Measurements from ENCODE around the gene CDKL1.

DNA sequence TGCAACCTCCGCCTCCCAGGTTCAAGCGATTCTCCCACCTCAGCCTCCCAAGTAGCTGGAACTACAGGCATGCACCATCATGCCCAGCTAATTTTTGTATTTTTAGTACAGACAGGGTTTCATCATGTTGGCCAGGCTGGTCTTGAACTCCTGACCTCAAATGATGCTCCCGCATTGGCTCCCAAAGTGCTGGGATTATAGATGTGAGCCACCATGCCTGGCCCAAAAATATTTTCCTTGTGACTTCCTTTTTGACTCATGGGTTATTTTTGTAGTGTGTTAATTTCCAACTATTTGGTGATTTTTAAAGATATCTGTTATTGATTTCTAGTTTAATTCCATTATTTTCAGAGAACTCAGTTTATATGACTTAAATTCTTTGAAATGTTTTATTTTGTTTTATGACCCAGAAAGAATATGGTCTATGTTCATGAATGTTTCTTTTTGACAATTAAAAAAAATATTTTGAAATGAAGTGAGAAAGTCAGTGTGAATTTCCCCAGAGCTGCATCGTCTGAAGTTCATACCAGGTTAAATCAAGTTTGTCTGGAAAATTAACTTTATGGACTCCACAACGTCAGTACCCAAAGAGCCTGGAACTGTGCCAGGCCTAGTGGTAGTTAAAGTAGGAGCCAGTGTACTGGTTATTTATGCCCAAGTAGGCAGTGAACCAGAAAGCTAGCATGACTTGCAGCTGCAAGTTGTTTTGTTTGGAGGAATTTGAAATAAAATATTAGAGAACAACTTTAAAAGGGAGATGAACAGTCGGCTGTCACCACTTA is 2.8 kb upstream of the CDKL1 start:
- TF ChIP-seq CTCF (IDR thresholded peaks at IDR 0.05) (no peak; the same call in 1 of the 2 replicates), POLR2AphosphoS5 (IDR thresholded peaks at IDR 0.05; ENCODE audit: low read depth, low read length) (no peak), EZH2phosphoT487 (IDR thresholded peaks at IDR 0.05; ENCODE audit: borderline replicate concordance, low read depth) (no peak), ELF1 (IDR thresholded peaks at IDR 0.05) (no peak), FOXJ3 (CRISPR knock-in tag; IDR thresholded peaks at IDR 0.05) (no peak), RAD21 (IDR thresholded peaks at IDR 0.05; ENCODE audit: low read length) (no peak), TAF1 (IDR thresholded peaks at IDR 0.05; ENCODE audit: borderline replicate concordance, low read depth, low read length) (no peak), MAX (IDR thresholded peaks at IDR 0.05; ENCODE audit: low read depth) (no peak), MXI1 (IDR thresholded peaks at IDR 0.05; ENCODE audit: low read depth, low read length) (no peak), RFX5 (IDR thresholded peaks at IDR 0.05; ENCODE audit: low read length) (no peak), NRF1 (IDR thresholded peaks at IDR 0.05; ENCODE audit: low read depth, low read length) (no peak)
